ENCODE measurements around the gene SYF2.

GRCh38 chr1:25243907-25244306, 11.6 kb upstream of the SYF2 start:
- TF ChIP-seq CTCF (IDR thresholded peaks at IDR 0.05) (no peak), EZH2 (IDR thresholded peaks at IDR 0.05; ENCODE audit: borderline replicate concordance, insufficient read depth, low read depth, low read length, poor library complexity, severe bottlenecking) (no peak)
